ENCODE data around the gene LRCOL1.

DNA sequence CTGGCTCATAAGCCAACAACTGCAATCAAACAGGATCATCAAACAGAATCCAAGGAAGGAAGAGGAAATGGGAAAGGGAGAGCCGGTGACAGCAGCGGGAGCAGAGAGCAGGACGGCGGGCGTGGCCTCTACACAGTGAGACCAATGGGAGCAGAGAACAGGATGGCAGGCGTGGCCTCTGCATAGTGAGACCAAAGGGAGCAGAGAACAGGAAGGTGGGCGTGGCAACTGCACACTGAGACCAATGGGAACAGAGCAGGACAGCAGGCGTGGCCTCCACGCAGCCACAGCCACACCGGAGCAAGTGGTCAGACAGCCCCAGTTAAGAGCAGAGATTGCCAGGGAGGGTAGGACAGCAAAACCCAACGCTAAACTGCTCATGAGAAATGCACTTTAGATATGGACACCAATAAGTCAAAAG is 16.4 kb downstream of the LRCOL1 start:
- no peak for TF ChIP-seq POLR2A (IDR thresholded peaks at IDR 0.05; ENCODE audit: insufficient read depth in 1 of 2, low read depth in 2 of 2, low read length in 2 of 2)
- TF ChIP-seq ZNF138 (CRISPR knock-in tag; IDR thresholded peaks at IDR 0.05; ENCODE audit: low read depth): no peak
- no peak for TF ChIP-seq JARID2 (CRISPR knock-in tag; IDR thresholded peaks at IDR 0.05; ENCODE audit: insufficient replicate concordance)
- TF ChIP-seq SNAI1 (CRISPR knock-in tag; IDR thresholded peaks at IDR 0.05; ENCODE audit: borderline replicate concordance): no peak
- TF ChIP-seq, protein P1, sequence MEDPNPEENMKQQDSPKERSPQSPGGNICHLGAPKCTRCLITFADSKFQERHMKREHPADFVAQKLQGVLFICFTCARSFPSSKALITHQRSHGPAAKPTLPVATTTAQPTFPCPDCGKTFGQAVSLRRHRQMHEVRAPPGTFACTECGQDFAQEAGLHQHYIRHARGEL (CRISPR knock-in tag; IDR thresholded peaks at IDR 0.05): no peak
- TF ChIP-seq, protein P2, sequence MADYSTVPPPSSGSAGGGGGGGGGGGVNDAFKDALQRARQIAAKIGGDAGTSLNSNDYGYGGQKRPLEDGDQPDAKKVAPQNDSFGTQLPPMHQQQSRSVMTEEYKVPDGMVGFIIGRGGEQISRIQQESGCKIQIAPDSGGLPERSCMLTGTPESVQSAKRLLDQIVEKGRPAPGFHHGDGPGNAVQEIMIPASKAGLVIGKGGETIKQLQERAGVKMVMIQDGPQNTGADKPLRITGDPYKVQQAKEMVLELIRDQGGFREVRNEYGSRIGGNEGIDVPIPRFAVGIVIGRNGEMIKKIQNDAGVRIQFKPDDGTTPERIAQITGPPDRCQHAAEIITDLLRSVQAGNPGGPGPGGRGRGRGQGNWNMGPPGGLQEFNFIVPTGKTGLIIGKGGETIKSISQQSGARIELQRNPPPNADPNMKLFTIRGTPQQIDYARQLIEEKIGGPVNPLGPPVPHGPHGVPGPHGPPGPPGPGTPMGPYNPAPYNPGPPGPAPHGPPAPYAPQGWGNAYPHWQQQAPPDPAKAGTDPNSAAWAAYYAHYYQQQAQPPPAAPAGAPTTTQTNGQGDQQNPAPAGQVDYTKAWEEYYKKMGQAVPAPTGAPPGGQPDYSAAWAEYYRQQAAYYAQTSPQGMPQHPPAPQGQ (CRISPR knock-in tag; IDR thresholded peaks at IDR 0.05; ENCODE audit: borderline replicate concordance): no peak
- TF ChIP-seq, protein P3, sequence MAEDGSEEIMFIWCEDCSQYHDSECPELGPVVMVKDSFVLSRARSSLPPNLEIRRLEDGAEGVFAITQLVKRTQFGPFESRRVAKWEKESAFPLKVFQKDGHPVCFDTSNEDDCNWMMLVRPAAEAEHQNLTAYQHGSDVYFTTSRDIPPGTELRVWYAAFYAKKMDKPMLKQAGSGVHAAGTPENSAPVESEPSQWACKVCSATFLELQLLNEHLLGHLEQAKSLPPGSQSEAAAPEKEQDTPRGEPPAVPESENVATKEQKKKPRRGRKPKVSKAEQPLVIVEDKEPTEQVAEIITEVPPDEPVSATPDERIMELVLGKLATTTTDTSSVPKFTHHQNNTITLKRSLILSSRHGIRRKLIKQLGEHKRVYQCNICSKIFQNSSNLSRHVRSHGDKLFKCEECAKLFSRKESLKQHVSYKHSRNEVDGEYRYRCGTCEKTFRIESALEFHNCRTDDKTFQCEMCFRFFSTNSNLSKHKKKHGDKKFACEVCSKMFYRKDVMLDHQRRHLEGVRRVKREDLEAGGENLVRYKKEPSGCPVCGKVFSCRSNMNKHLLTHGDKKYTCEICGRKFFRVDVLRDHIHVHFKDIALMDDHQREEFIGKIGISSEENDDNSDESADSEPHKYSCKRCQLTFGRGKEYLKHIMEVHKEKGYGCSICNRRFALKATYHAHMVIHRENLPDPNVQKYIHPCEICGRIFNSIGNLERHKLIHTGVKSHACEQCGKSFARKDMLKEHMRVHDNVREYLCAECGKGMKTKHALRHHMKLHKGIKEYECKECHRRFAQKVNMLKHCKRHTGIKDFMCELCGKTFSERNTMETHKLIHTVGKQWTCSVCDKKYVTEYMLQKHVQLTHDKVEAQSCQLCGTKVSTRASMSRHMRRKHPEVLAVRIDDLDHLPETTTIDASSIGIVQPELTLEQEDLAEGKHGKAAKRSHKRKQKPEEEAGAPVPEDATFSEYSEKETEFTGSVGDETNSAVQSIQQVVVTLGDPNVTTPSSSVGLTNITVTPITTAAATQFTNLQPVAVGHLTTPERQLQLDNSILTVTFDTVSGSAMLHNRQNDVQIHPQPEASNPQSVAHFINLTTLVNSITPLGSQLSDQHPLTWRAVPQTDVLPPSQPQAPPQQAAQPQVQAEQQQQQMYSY (CRISPR knock-in tag; IDR thresholded peaks at IDR 0.05): no peak

Measured in HepG2 (cell line).